HK-2 (cell line): Measurements from ENCODE around the gene CLEC2A.
"Not testable (repeated sequence)": the region's sequence is repeated elsewhere in the genome, so short reads cannot be mapped to it uniquely, and the experiment has no call there.

ENCODE experiments used
- DNase-seq: peaks from one replicate; pipeline ENCODE4 v3.0.0-alpha.2; 2018; ENCODE audit not compliant: unreplicated experiment

The CLEC2A gene

GRCh38 chr12:9932270-9932669 is at the start of gene CLEC2A:
Gene CLEC2A (minus strand): TSS chr12:9932370. CDS start chr12:9932329, 41 bp downstream.
- DNase-seq = no peak

GRCh38 chr12:9980126-9980525 is 48.0 kb upstream of the CLEC2A start:
- no peak for DNase-seq

GRCh38 chr12:9977916-9978315 is 45.7 kb upstream of the CLEC2A start:
- DNase-seq = no peak

GRCh38 chr12:9976626-9977025 is 44.5 kb upstream of the CLEC2A start:
- not testable (repeated sequence) for DNase-seq

- no peak for DNase-seq
These were observed 43.4 kb upstream of the CLEC2A start for GRCh38 chr12:9975614-9976013.

GRCh38 chr12:9974731-9975130 is 42.6 kb upstream of the CLEC2A start:
- DNase-seq = not testable (repeated sequence)

GRCh38 chr12:9973949-9974348 is 41.8 kb upstream of the CLEC2A start:
- DNase-seq = no peak

GRCh38 chr12:9971181-9971580 is 39.0 kb upstream of the CLEC2A start, which contains the start of gene CLEC12A:
Gene CLEC12A (plus strand): TSS chr12:9971409. CDS start chr12:9971597, 188 bp downstream.
- DNase-seq = no peak

GRCh38 chr12:9969673-9970072 is 37.5 kb upstream of the CLEC2A start:
- no peak for DNase-seq

GRCh38 chr12:9961901-9962300 is 29.7 kb upstream of the CLEC2A start:
- no peak for DNase-seq

GRCh38 chr12:9961106-9961505 is 28.9 kb upstream of the CLEC2A start:
- DNase-seq = no peak

GRCh38 chr12:9960590-9960989 is 28.4 kb upstream of the CLEC2A start:
- DNase-seq = no peak

GRCh38 chr12:9957834-9958233 is 25.7 kb upstream of the CLEC2A start:
- DNase-seq = no peak

- DNase-seq = not testable (repeated sequence)
These were observed 21.0 kb upstream of the CLEC2A start for GRCh38 chr12:9952954-9953729.

- DNase-seq = no peak
These were observed 19.0 kb upstream of the CLEC2A start for GRCh38 chr12:9951026-9951675.

- DNase-seq = no peak
These were observed 16.6 kb upstream of the CLEC2A start for GRCh38 chr12:9948606-9949296.

- DNase-seq = no peak
These were observed 15.5 kb upstream of the CLEC2A start for GRCh38 chr12:9947674-9948073.

- no peak for DNase-seq
These were observed 12.2 kb upstream of the CLEC2A start for GRCh38 chr12:9944391-9944790.

- DNase-seq = no peak
These were observed 11.1 kb upstream of the CLEC2A start for GRCh38 chr12:9943240-9943639.

- no peak for DNase-seq
These were observed 9.7 kb upstream of the CLEC2A start for GRCh38 chr12:9941838-9942237.

GRCh38 chr12:9940375-9940774 is 8.2 kb upstream of the CLEC2A start:
- no peak for DNase-seq

GRCh38 chr12:9936591-9936990 is 4.4 kb upstream of the CLEC2A start:
- DNase-seq = no peak

GRCh38 chr12:9935026-9935425 is 2.9 kb upstream of the CLEC2A start:
- DNase-seq = no peak
